Body of pancreas (tissue), 4 donors: ENCODE data around the gene PPP5C. TPM values are rescaled to one million over a fixed set of nuclear protein-coding genes. Genes with fewer than 3 reads are reported as not detected.

Source experiments
- ATAC-seq: fragments of 150-250 bp; one replicate; pipeline ENCODE4 v1.9.1; 2016
- DNase-seq, 4 donors: peaks; one replicate each; pipeline ENCODE4 v3.0.0-alpha.2; 2019
- H3K27ac ChIP-seq, 4 donors: fragments of 200-600 bp; sonication (generic); 1 replicate in 3 of 4; 2 replicates in 1 of 4; pipeline versions ENCODE4 v1.5.1 to v1.6.1; 2016 to 2019; ENCODE audit warnings: mild to moderate bottlenecking in 1 of 4, mixed read lengths in 1 of 4, moderate library complexity in 1 of 4
- H3K27me3 ChIP-seq, 2 donors: fragments of 200-600 bp; sonication (generic); one replicate each; pipeline ENCODE4 v1.6.0; 2016; ENCODE audit warnings: mild to moderate bottlenecking in 1 of 2
- H3K36me3 ChIP-seq, 2 donors: fragments of 200-600 bp; sonication (generic); replicated peaks in 1 of 2; 2 replicates each; pipeline ENCODE4 v1.5.1; 2016; ENCODE audit warnings: low read depth in 2 of 2; ENCODE audit not compliant: insufficient read depth in 1 of 2
- H3K4me1 ChIP-seq: fragments of 200-600 bp; sonication (generic); one replicate; pipeline ENCODE4 v1.6.0; 2016
- H3K4me3 ChIP-seq, 2 donors: fragments of 200-600 bp; sonication (generic); 1 replicate in 1 of 2; 2 replicates in 1 of 2; pipeline ENCODE4 v1.5.1; 2016 to 2019
- H3K9me3 ChIP-seq, 3 donors: fragments of 200-600 bp; sonication (generic); 1 replicate in 2 of 3; 2 replicates in 1 of 3; pipeline ENCODE4 v1.5.1; 2016
- CTCF ChIP-seq, 7 experiments: fragments of 450-650 bp in 4 of 7; fragments of 200-600 bp in 3 of 7; sonication (generic) in 3 of 7; IDR thresholded peaks; one replicate each; pipeline ENCODE4 v1.5.1; 2016 to 2019; ENCODE audit warnings: antibody characterized with exemption in 7 of 7
- POLR2A ChIP-seq, 3 donors: fragments of 450-650 bp; IDR thresholded peaks; one replicate each; pipeline ENCODE4 v1.6.1; 2016; ENCODE audit warnings: antibody characterized with exemption in 3 of 3, mild to moderate bottlenecking in 2 of 3
- WGBS, 2 donors: methylation state at CpG; one replicate each; pipeline ENCODE4 v1.1.5; 2017; 5-methylcytosine and 5-hydroxymethylcytosine counted together
- intact Hi-C: fragments of 100-400 bp; cut with DNase I; formaldehyde crosslinking; loops from one replicate; pipeline ENCODE4 v1.15.1; 2023
- total RNA-seq, 2 donors: library from RNA; depleted of rRNA; stranded (reverse); fragments of >200 nt; gene quantifications; one replicate each; pipeline ENCODE4 v1.1.0, GENCODE V29; 2016

Gene PPP5C
- total RNA-seq, 2 donors from 2014 or later: 31.1 to 77.5 TPM

- WGBS, 2 donors: 82 to 93% methylated on average over 2 to 7 of the region's 7 CpGs
- H3K4me1 ChIP-seq: peaks cover 20% of the 10 kb centered on the region
- DNase-seq (peak in 1 of 4 donors; percentile 3), ATAC-seq (no peak)
- H3K27ac ChIP-seq: no peak overlapping the region
- peaks cover 0 to 2% of the 10 kb centered on the region in 2 donors for H3K36me3 ChIP-seq
- intact Hi-C loops: no loop called here
- no peak overlapping the region for H3K4me3 ChIP-seq
- no peaks in the 10 kb centered on the region for H3K27me3 ChIP-seq
- no peaks in the 10 kb centered on the region for H3K9me3 ChIP-seq
- TF ChIP-seq POLR2A (IDR thresholded peaks at IDR 0.05): no peak
- TF ChIP-seq CTCF (IDR thresholded peaks at IDR 0.05): no peak
Measured at GRCh38 chr19:46368116-46368515, 21.2 kb downstream of the PPP5C start.

- Histone ChIP-seq H3K36me3 (peaks cover 0 to 2% of the 10 kb centered on the region in 2 donors), H3K27me3 (no peaks in the 10 kb centered on the region), H3K4me1 (peaks cover 37% of the 10 kb centered on the region), H3K4me3 (no peak overlapping the region), H3K9me3 (no peaks in the 10 kb centered on the region), H3K27ac (no peak overlapping the region)
- no peak for ATAC-seq
- DNase-seq: peak in 1 of 4 donors; percentile 2
- intact Hi-C loops: no loop called here
- TF ChIP-seq CTCF (IDR thresholded peaks at IDR 0.05) (no peak), POLR2A (IDR thresholded peaks at IDR 0.05) (no peak)
- WGBS, 2 donors: 83 to 91% methylated on average over 7 of the region's 7 CpGs
Measured at GRCh38 chr19:46369817-46370216, 22.9 kb downstream of the PPP5C start.

- WGBS, 2 donors: 84 to 93% methylated on average over 3 to 10 of the region's 10 CpGs
- intact Hi-C loops: no loop called here
- no peak overlapping the region for H3K4me3 ChIP-seq
- peak in 2 of 4 donors; percentile 4 to 10 for DNase-seq
- no peaks in the 10 kb centered on the region for H3K27me3 ChIP-seq
- peak overlapping the region in 3 of 4 donors; percentile 25 to 85 (median 83) for H3K27ac ChIP-seq
- TF ChIP-seq CTCF (IDR thresholded peaks at IDR 0.05): no peak
- no peak for TF ChIP-seq POLR2A (IDR thresholded peaks at IDR 0.05)
- ATAC-seq: no peak
- H3K36me3 ChIP-seq: peaks cover 0 to 2% of the 10 kb centered on the region in 2 donors
- peaks cover 40% of the 10 kb centered on the region for H3K4me1 ChIP-seq
- H3K9me3 ChIP-seq: no peaks in the 10 kb centered on the region
Measured at GRCh38 chr19:46371371-46371901, 24.5 kb downstream of the PPP5C start.

GRCh38 chr19:46372901-46373490 is 26.1 kb downstream of the PPP5C start:
- peaks cover 44% of the 10 kb centered on the region for H3K4me1 ChIP-seq
- 73 to 86% methylated on average over 2 to 11 of the region's 11 CpGs for WGBS, 2 donors
- peak in 3 of 4 donors; percentile 23 to 45 (median 34) for DNase-seq
- no peak overlapping the region for H3K4me3 ChIP-seq
- no peak for TF ChIP-seq POLR2A (IDR thresholded peaks at IDR 0.05)
- TF ChIP-seq CTCF (IDR thresholded peaks at IDR 0.05): no peak
- H3K36me3 ChIP-seq: peaks cover 0 to 9% of the 10 kb centered on the region in 2 donors
- peak overlapping the region; percentile 74 to 85 (median 84) for H3K27ac ChIP-seq
- peak; percentile 7 for ATAC-seq
- intact Hi-C loops: no loop called here
- H3K9me3 ChIP-seq: no peaks in the 10 kb centered on the region
- no peaks in the 10 kb centered on the region for H3K27me3 ChIP-seq
